Rectal smooth muscle tissue (tissue), 1 donor: Measurements from ENCODE around the gene TTC7B.

Experiments
- H3K27ac ChIP-seq: one replicate; pipeline ENCODE4 v1.7.0; 2013; ENCODE audit warnings: low read depth, low read length, inconsistent platforms
- H3K27me3 ChIP-seq: one replicate; pipeline ENCODE4 v1.7.0; 2013; ENCODE audit warnings: low read length; ENCODE audit not compliant: control insufficient read depth, insufficient read depth
- H3K36me3 ChIP-seq: one replicate; pipeline ENCODE4 v1.7.0; 2013; ENCODE audit warnings: low read length; ENCODE audit not compliant: control insufficient read depth, insufficient read depth
- H3K4me1 ChIP-seq: one replicate; pipeline ENCODE4 v1.7.0; 2013; ENCODE audit warnings: low read length; ENCODE audit not compliant: control insufficient read depth, insufficient read depth
- H3K4me3 ChIP-seq: one replicate; pipeline ENCODE4 v1.7.0; 2013; ENCODE audit warnings: low read length
- H3K9ac ChIP-seq: one replicate; pipeline ENCODE4 v1.7.0; 2013; ENCODE audit warnings: low read length

TTC7B gene

GRCh38 chr14:90632451-90632850 lies 183.8 kb downstream of the TTC7B start:
- Histone ChIP-seq H3K27ac (no peak overlapping the region), H3K4me3 (no peak overlapping the region), H3K4me1 (peaks cover 21% of the 10 kb centered on the region), H3K36me3 (no peaks in the 10 kb centered on the region), H3K9ac (no peak overlapping the region), H3K27me3 (no peaks in the 10 kb centered on the region)

GRCh38 chr14:90630171-90630806 lies 185.9 kb downstream of the TTC7B start:
- no peaks in the 10 kb centered on the region for H3K36me3 ChIP-seq
- peak overlapping the region; percentile 27 for H3K27ac ChIP-seq
- H3K4me3 ChIP-seq: no peak overlapping the region
- H3K9ac ChIP-seq: no peak overlapping the region
- peaks cover 39% of the 10 kb centered on the region for H3K4me1 ChIP-seq
- H3K27me3 ChIP-seq: no peaks in the 10 kb centered on the region

- peak overlapping the region; percentile 27 for H3K27ac ChIP-seq
Measured at GRCh38 chr14:90629471-90629870, 186.8 kb downstream of the TTC7B start.

GRCh38 chr14:90628825-90629224 lies 187.4 kb downstream of the TTC7B start:
- no peak overlapping the region for H3K4me3 ChIP-seq
- H3K27me3 ChIP-seq: no peaks in the 10 kb centered on the region
- no peak overlapping the region for H3K9ac ChIP-seq
- H3K36me3 ChIP-seq: no peaks in the 10 kb centered on the region
- peak overlapping the region; percentile 87 for H3K27ac ChIP-seq
- H3K4me1 ChIP-seq: peaks cover 51% of the 10 kb centered on the region

More at GRCh38 chr14:90629471-90629870, 186.8 kb downstream of the TTC7B start:
- no peaks in the 10 kb centered on the region for H3K27me3 ChIP-seq
- no peak overlapping the region for H3K9ac ChIP-seq
- H3K4me3 ChIP-seq: no peak overlapping the region
- peaks cover 47% of the 10 kb centered on the region for H3K4me1 ChIP-seq
- H3K36me3 ChIP-seq: no peaks in the 10 kb centered on the region

- no peak overlapping the region for H3K4me3 ChIP-seq
- H3K27ac ChIP-seq: peak overlapping the region; percentile 87
- H3K4me1 ChIP-seq: peaks cover 51% of the 10 kb centered on the region
- no peaks in the 10 kb centered on the region for H3K36me3 ChIP-seq
- no peak overlapping the region for H3K9ac ChIP-seq
- no peaks in the 10 kb centered on the region for H3K27me3 ChIP-seq
Measured at GRCh38 chr14:90627478-90627877, 188.8 kb downstream of the TTC7B start.

- no peak overlapping the region for H3K4me3 ChIP-seq
- peaks cover 48% of the 10 kb centered on the region for H3K4me1 ChIP-seq
- no peaks in the 10 kb centered on the region for H3K27me3 ChIP-seq
- H3K27ac ChIP-seq: peak overlapping the region; percentile 87
- no peak overlapping the region for H3K9ac ChIP-seq
- H3K36me3 ChIP-seq: no peaks in the 10 kb centered on the region
Measured at GRCh38 chr14:90626550-90626949, 189.7 kb downstream of the TTC7B start.

- H3K9ac ChIP-seq: no peak overlapping the region
Measured at GRCh38 chr14:90625445-90625844, 190.8 kb downstream of the TTC7B start.

GRCh38 chr14:90624732-90625400 lies 191.4 kb downstream of the TTC7B start:
- peak overlapping the region; percentile 87 for H3K27ac ChIP-seq
- H3K9ac ChIP-seq: no peak overlapping the region
- H3K27me3 ChIP-seq: no peaks in the 10 kb centered on the region
- peaks cover 48% of the 10 kb centered on the region for H3K4me1 ChIP-seq
- peaks cover 4% of the 10 kb centered on the region for H3K36me3 ChIP-seq
- no peak overlapping the region for H3K4me3 ChIP-seq

More at GRCh38 chr14:90625445-90625844, 190.8 kb downstream of the TTC7B start:
- Histone ChIP-seq H3K27me3 (no peaks in the 10 kb centered on the region), H3K36me3 (peaks cover 4% of the 10 kb centered on the region), H3K4me3 (no peak overlapping the region), H3K4me1 (peaks cover 48% of the 10 kb centered on the region), H3K27ac (peak overlapping the region; percentile 87)

GRCh38 chr14:90624227-90624626 lies 192.0 kb downstream of the TTC7B start:
- peaks cover 46% of the 10 kb centered on the region for H3K4me1 ChIP-seq

GRCh38 chr14:90621201-90621600 lies 195.0 kb downstream of the TTC7B start:
- Histone ChIP-seq H3K27me3 (no peaks in the 10 kb centered on the region), H3K27ac (no peak overlapping the region), H3K4me1 (peaks cover 20% of the 10 kb centered on the region), H3K9ac (no peak overlapping the region), H3K36me3 (peaks cover 4% of the 10 kb centered on the region), H3K4me3 (no peak overlapping the region)

More at GRCh38 chr14:90624227-90624626, 192.0 kb downstream of the TTC7B start:
- Histone ChIP-seq H3K9ac (no peak overlapping the region), H3K36me3 (peaks cover 4% of the 10 kb centered on the region), H3K27me3 (no peaks in the 10 kb centered on the region), H3K27ac (peak overlapping the region; percentile 87), H3K4me3 (no peak overlapping the region)

GRCh38 chr14:90620568-90621077 lies 195.6 kb downstream of the TTC7B start:
- Histone ChIP-seq H3K27me3 (no peaks in the 10 kb centered on the region), H3K27ac (no peak overlapping the region), H3K4me3 (no peak overlapping the region), H3K36me3 (peaks cover 4% of the 10 kb centered on the region), H3K4me1 (peaks cover 16% of the 10 kb centered on the region), H3K9ac (no peak overlapping the region)

- peaks cover 4% of the 10 kb centered on the region for H3K36me3 ChIP-seq
- H3K27ac ChIP-seq: no peak overlapping the region
- no peak overlapping the region for H3K4me3 ChIP-seq
- no peaks in the 10 kb centered on the region for H3K27me3 ChIP-seq
- H3K4me1 ChIP-seq: peaks cover 8% of the 10 kb centered on the region
- H3K9ac ChIP-seq: no peak overlapping the region
Measured at GRCh38 chr14:90619911-90620310, 196.3 kb downstream of the TTC7B start.
